Lower lobe of right lung (tissue), 2 donors: ENCODE data around the gene BACH2. TPM values are rescaled to one million over a fixed set of nuclear protein-coding genes. Genes with fewer than 3 reads are reported as not detected.
"Not testable (repeated sequence)": the region's sequence is repeated elsewhere in the genome, so short reads cannot be mapped to it uniquely, and the experiment has no call there.

Experiments used
- ATAC-seq, 2 donors: fragments of 200-7000 bp; cut with Tn5 transposase; one replicate each; pipeline ENCODE4 v1.9.1; 2020 to 2022; ENCODE audit warnings: mild to moderate bottlenecking in 2 of 2, moderate library complexity in 2 of 2
- DNase-seq: peaks from one replicate; pipeline ENCODE4 v3.0.0-alpha.2; 2020
- H3K27ac ChIP-seq: fragments of 200-600 bp; one replicate; pipeline ENCODE4 v1.8.0; 2022
- H3K27me3 ChIP-seq: fragments of 200-600 bp; one replicate; pipeline ENCODE4 v1.8.0; 2022; ENCODE audit warnings: low read depth
- H3K36me3 ChIP-seq: fragments of 200-600 bp; one replicate; pipeline ENCODE4 v1.8.0; 2022; ENCODE audit warnings: mild to moderate bottlenecking
- H3K4me1 ChIP-seq: fragments of 200-600 bp; one replicate; pipeline ENCODE4 v1.8.0; 2022
- H3K4me3 ChIP-seq: fragments of 200-600 bp; one replicate; pipeline ENCODE4 v1.8.0; 2022; ENCODE audit warnings: mild to moderate bottlenecking
- H3K9me3 ChIP-seq: fragments of 200-600 bp; one replicate; pipeline ENCODE4 v1.8.0; 2022
- CTCF ChIP-seq: fragments of 200-600 bp; IDR thresholded peaks from one replicate; pipeline ENCODE4 v1.8.0; 2022; ENCODE audit warnings: antibody characterized with exemption, mild to moderate bottlenecking
- intact Hi-C: fragments of 100-400 bp; cut with DNase I; formaldehyde crosslinking; loops from one replicate; pipeline ENCODE4 v1.11.0; 2022
- total RNA-seq: library from RNA; stranded (reverse); fragmentation: NEBNext Ultra II Directional; extraction: Animal tissue kit (Norgen Biotek cat#: 25700); gene quantifications from one replicate; pipeline ENCODE4 v1.2.1, GENCODE V29; 2021
- donor health status: DM: no; HTN: yes; CAD: no; lungs with severe emphysema.

Gene BACH2
- total RNA-seq, 1 donor from 2014 or later = 6.3 TPM

GRCh38 chr6:90139272-90139817, 157.3 kb downstream of the BACH2 start:
- no peak for DNase-seq
- Histone ChIP-seq H3K4me3 (no peak overlapping the region), H3K36me3 (no peaks in the 10 kb centered on the region), H3K9me3 (no peaks in the 10 kb centered on the region), H3K4me1 (no peaks in the 10 kb centered on the region), H3K27me3 (no peaks in the 10 kb centered on the region), H3K27ac (no peak overlapping the region)
- no peak for ATAC-seq
- TF ChIP-seq CTCF = no peak
- intact Hi-C loops = no loop called here

GRCh38 chr6:90136837-90137568, 159.6 kb downstream of the BACH2 start:
- intact Hi-C loops = no loop called here
- no peak for ATAC-seq
- Histone ChIP-seq H3K27ac (no peak overlapping the region), H3K4me1 (peaks cover 4% of the 10 kb centered on the region), H3K9me3 (no peaks in the 10 kb centered on the region), H3K36me3 (no peaks in the 10 kb centered on the region), H3K4me3 (no peak overlapping the region), H3K27me3 (no peaks in the 10 kb centered on the region)
- DNase-seq = no peak
- TF ChIP-seq CTCF = no peak

- intact Hi-C loops = no loop called here
- Histone ChIP-seq H3K27me3 (no peaks in the 10 kb centered on the region), H3K27ac (no peak overlapping the region), H3K9me3 (no peaks in the 10 kb centered on the region), H3K4me1 (peaks cover 4% of the 10 kb centered on the region), H3K36me3 (no peaks in the 10 kb centered on the region), H3K4me3 (no peak overlapping the region)
- ATAC-seq (no peak), DNase-seq (no peak)
- TF ChIP-seq CTCF = no peak
Measured at GRCh38 chr6:90136176-90136575, 160.5 kb downstream of the BACH2 start.

GRCh38 chr6:90135667-90136066, 161.0 kb downstream of the BACH2 start:
- intact Hi-C loops = no loop called here
- Histone ChIP-seq H3K4me1 (peaks cover 4% of the 10 kb centered on the region), H3K36me3 (no peaks in the 10 kb centered on the region), H3K27me3 (no peaks in the 10 kb centered on the region), H3K4me3 (no peak overlapping the region), H3K9me3 (no peaks in the 10 kb centered on the region), H3K27ac (no peak overlapping the region)
- ATAC-seq (no peak), DNase-seq (no peak)
- no peak for TF ChIP-seq CTCF

- H3K4me3 ChIP-seq, H3K27ac ChIP-seq, H3K36me3 ChIP-seq, H3K4me1 ChIP-seq, H3K27me3 ChIP-seq, ATAC-seq, H3K9me3 ChIP-seq, intact Hi-C loops, DNase-seq: not testable (repeated sequence)
Measured at GRCh38 chr6:90133664-90134063, 163.0 kb downstream of the BACH2 start.

GRCh38 chr6:90131614-90132423, 164.8 kb downstream of the BACH2 start:
- Histone ChIP-seq H3K4me3 (no peak overlapping the region), H3K36me3 (no peaks in the 10 kb centered on the region), H3K27me3 (no peaks in the 10 kb centered on the region), H3K4me1 (peaks cover 4% of the 10 kb centered on the region), H3K27ac (no peak overlapping the region), H3K9me3 (no peaks in the 10 kb centered on the region)
- DNase-seq (no peak), ATAC-seq (peak; percentile 21 to 45)
- intact Hi-C loops = no loop called here
- TF ChIP-seq CTCF = no peak
